H9 (cell line): ENCODE results near the gene N4BP2. TPM values are rescaled to one million over a fixed set of nuclear protein-coding genes. Genes with fewer than 3 reads are reported as not detected.
A peak's percentile ranks its signal among the peaks of the same experiment; 100 is the strongest.

Experiments used
- DNase-seq: peaks from one replicate; pipeline ENCODE4 v3.0.0-alpha.2; 2017
- H2AFZ ChIP-seq: one replicate; pipeline ENCODE4 v1.6.1; 2013; ENCODE audit warnings: mild to moderate bottlenecking, low read length, control low read depth, moderate library complexity
- H2AK5ac ChIP-seq: 2 replicates; pipeline ENCODE4 v1.6.1; 2013; ENCODE audit warnings: low read length, control low read depth, mixed read lengths; ENCODE audit not compliant: insufficient read length
- H2BK120ac ChIP-seq: one replicate; pipeline ENCODE4 v1.6.1; 2013; ENCODE audit warnings: low read depth, mild to moderate bottlenecking, low read length, control low read depth, inconsistent platforms; ENCODE audit not compliant: poor library complexity, severe bottlenecking
- H2BK12ac ChIP-seq: 2 replicates; pipeline ENCODE4 v1.6.1; 2013; ENCODE audit warnings: low read length, control low read depth, mixed read lengths, low read depth; ENCODE audit not compliant: insufficient read length
- H2BK15ac ChIP-seq: 2 replicates; pipeline ENCODE4 v1.6.1; 2013; ENCODE audit warnings: low read depth, low read length, control low read depth
- H2BK20ac ChIP-seq: one replicate; pipeline ENCODE4 v1.6.1; 2013; ENCODE audit warnings: low read depth, mild to moderate bottlenecking, low read length, control low read depth, inconsistent platforms; ENCODE audit not compliant: poor library complexity, severe bottlenecking
- H2BK5ac ChIP-seq: 2 replicates; pipeline ENCODE4 v1.6.1; 2013; ENCODE audit warnings: low read length, control low read depth, mixed read lengths; ENCODE audit not compliant: insufficient read length
- H3K14ac ChIP-seq: 2 replicates; pipeline ENCODE4 v1.6.1; 2013; ENCODE audit warnings: low read length, control low read depth; ENCODE audit not compliant: insufficient read depth
- H3K18ac ChIP-seq: 2 replicates; pipeline ENCODE4 v1.6.1; 2013; ENCODE audit warnings: low read depth, mild to moderate bottlenecking, mixed read lengths, low read length, control low read depth; ENCODE audit not compliant: insufficient read length
- H3K23ac ChIP-seq: 2 replicates; pipeline ENCODE4 v1.6.1; 2013; ENCODE audit warnings: low read length, control low read depth, mixed read lengths, low read depth; ENCODE audit not compliant: insufficient read length
- H3K23me2 ChIP-seq: 2 replicates; pipeline ENCODE4 v1.6.1; 2013; ENCODE audit warnings: low read depth, mild to moderate bottlenecking, mixed read lengths, low read length, control low read depth; ENCODE audit not compliant: insufficient read length, poor library complexity, severe bottlenecking
- H3K27ac ChIP-seq: 2 replicates; pipeline ENCODE4 v1.5.1; 2013; ENCODE audit warnings: low read length, control low read depth, mixed read lengths, low read depth; ENCODE audit not compliant: insufficient read length
- H3K27me3 ChIP-seq: 2 replicates; pipeline ENCODE4 v1.6.1; 2013; ENCODE audit warnings: low read length, control low read depth, inconsistent platforms; ENCODE audit not compliant: insufficient read depth
- H3K4ac ChIP-seq: 2 replicates; pipeline ENCODE4 v1.6.1; 2013; ENCODE audit warnings: low read depth, mild to moderate bottlenecking, control low read depth, inconsistent platforms, low read length, moderate library complexity
- H3K4me1 ChIP-seq: 2 replicates; pipeline ENCODE4 v1.6.1; 2013; ENCODE audit warnings: low read length, control low read depth, inconsistent platforms; ENCODE audit not compliant: insufficient read depth
- H3K4me2 ChIP-seq: 2 replicates; pipeline ENCODE4 v1.6.1; 2013; ENCODE audit warnings: low read length, control low read depth, mixed read lengths; ENCODE audit not compliant: insufficient read length, insufficient read depth
- H3K56ac ChIP-seq: 2 replicates; pipeline ENCODE4 v1.6.1; 2013; ENCODE audit warnings: low read depth, mild to moderate bottlenecking, mixed read lengths, low read length, control low read depth; ENCODE audit not compliant: insufficient read length
- H3K79me1 ChIP-seq: 2 replicates; pipeline ENCODE4 v1.6.1; 2013; ENCODE audit warnings: low read depth, mild to moderate bottlenecking, moderate library complexity, low read length, control low read depth, inconsistent platforms; ENCODE audit not compliant: insufficient read depth, poor library complexity, severe bottlenecking
- H3K79me2 ChIP-seq: 2 replicates; pipeline ENCODE4 v1.6.1; 2013; ENCODE audit warnings: low read length, control low read depth, inconsistent platforms; ENCODE audit not compliant: insufficient read depth
- H3K9ac ChIP-seq: 2 replicates; pipeline ENCODE4 v1.6.1; 2013; ENCODE audit warnings: low read length, control low read depth, mixed read lengths; ENCODE audit not compliant: insufficient read length; ENCODE audit errors: extremely low read depth
- H3K9me3 ChIP-seq: one replicate; pipeline ENCODE4 v1.6.1; 2013; ENCODE audit warnings: low read depth, low read length, inconsistent platforms; ENCODE audit not compliant: control insufficient read depth
- H3T11ph ChIP-seq: one replicate; pipeline ENCODE4 v1.6.1; 2013; ENCODE audit warnings: mild to moderate bottlenecking, low read length, control low read depth, inconsistent platforms
- H4K20me1 ChIP-seq: one replicate; pipeline ENCODE4 v1.6.1; 2013; ENCODE audit not compliant: control insufficient read depth, insufficient read length, insufficient read depth
- H4K5ac ChIP-seq: 2 replicates; pipeline ENCODE4 v1.6.1; 2013; ENCODE audit warnings: low read depth, mild to moderate bottlenecking, mixed read lengths, low read length, control low read depth; ENCODE audit not compliant: insufficient read length
- H4K8ac ChIP-seq: replicated peaks from 2 replicates; pipeline ENCODE4 v1.6.1; 2013; ENCODE audit warnings: low read length, control low read depth, mixed read lengths, low read depth; ENCODE audit not compliant: insufficient read length
- H4K91ac ChIP-seq: 2 replicates; pipeline ENCODE4 v1.6.1; 2013; ENCODE audit warnings: low read depth, mild to moderate bottlenecking, moderate library complexity, mixed read lengths, low read length, control low read depth; ENCODE audit not compliant: insufficient read length
- H3K27ac Mint-ChIP-seq, 3 experiments: 2 replicates in 2 of 3; 3 replicates in 1 of 3; pipeline ENCODE4 v1.8.0; 2020 to 2021; ENCODE audit warnings: mixed read lengths in 3 of 3, mild to moderate bottlenecking in 1 of 3, moderate library complexity in 1 of 3
- H3K27me3 Mint-ChIP-seq: 2 replicates; pipeline ENCODE4 v1.8.0; 2021; ENCODE audit warnings: low read depth, mild to moderate bottlenecking, moderate library complexity, mixed read lengths
- H3K36me3 Mint-ChIP-seq, 3 experiments: 2 replicates in 2 of 3; 3 replicates in 1 of 3; pipeline ENCODE4 v1.8.0; 2020 to 2021; ENCODE audit warnings: low read depth in 3 of 3, mixed read lengths in 3 of 3; ENCODE audit not compliant: insufficient read depth in 1 of 3
- H3K4me1 Mint-ChIP-seq, 2 experiments: 2 replicates each; pipeline ENCODE4 v1.8.0; 2020; ENCODE audit warnings: mixed read lengths in 2 of 2
- H3K4me3 Mint-ChIP-seq, 2 experiments: 2 replicates in 1 of 2; 3 replicates in 1 of 2; pipeline ENCODE4 v1.8.0; 2020 to 2021; ENCODE audit warnings: mild to moderate bottlenecking in 2 of 2, mixed read lengths in 2 of 2, moderate library complexity in 1 of 2
- H3K9me3 Mint-ChIP-seq, 2 experiments: 2 replicates in 1 of 2; 3 replicates in 1 of 2; pipeline ENCODE4 v1.8.0; 2020; ENCODE audit warnings: mild to moderate bottlenecking in 2 of 2, mixed read lengths in 2 of 2, moderate library complexity in 1 of 2
- CTCF ChIP-seq: fragments of 200-600 bp; sonication (generic); conservative IDR thresholded peaks from 3 replicates; pipeline ENCODE4 v1.8.0; 2021; ENCODE audit warnings: antibody characterized with exemption, mild to moderate bottlenecking
- WGBS: extraction: QIAGEN DNeasy Blood & Tissue Kit; methylation state at CpG from one replicate; pipeline ENCODE4 v1.1.7; 2013; ENCODE audit warnings: missing lambda C conversion rate, low lambda C conversion rate, mixed read lengths; ENCODE audit not compliant: insufficient read length; ENCODE audit errors: extremely low coverage; 5-methylcytosine and 5-hydroxymethylcytosine counted together
- total RNA-seq: library from RNA; stranded (reverse); gene quantifications from 2 replicates; pipeline ENCODE4 v1.2.1, GENCODE V29; 2021

The N4BP2 gene
- total RNA-seq, 1 experiment from 2014 or later, result 35.0 TPM

GRCh38 chr4:40066651-40067050 lies 10.0 kb downstream of the N4BP2 start:
- Mint-ChIP-seq H3K4me1 (peaks cover 3 to 6% of the 10 kb centered on the region in 2 experiments; a peak in 3 of 4 replicates), H3K27me3 (no peaks in the 10 kb centered on the region), H3K27ac (peak overlapping the region in 1 of 3 experiments; percentile 58; a peak in 1 of 7 replicates), H3K36me3 (peaks cover 12 to 36% (median 29%) of the 10 kb centered on the region in 3 experiments), H3K4me3 (no peak overlapping the region), H3K9me3 (no peaks in the 10 kb centered on the region)
- no peak overlapping the region for H2BK20ac ChIP-seq
- no peak overlapping the region for H2BK5ac ChIP-seq
- H2BK12ac ChIP-seq, result no peak overlapping the region
- no peak overlapping the region for H2BK15ac ChIP-seq
- no peak for TF ChIP-seq CTCF
- H3K79me1 ChIP-seq, result peaks cover 8% of the 10 kb centered on the region
- no peak overlapping the region for H2AFZ ChIP-seq
- H4K91ac ChIP-seq, result no peak overlapping the region
- H3K14ac ChIP-seq, result no peak overlapping the region
- no peak overlapping the region for H3T11ph ChIP-seq
- no peak overlapping the region for H3K56ac ChIP-seq
- H3K27me3 ChIP-seq, result no peaks in the 10 kb centered on the region
- WGBS, result no CpG with 5 or more reads among the region's 3 CpGs
- H3K4me1 ChIP-seq, result no peaks in the 10 kb centered on the region
- H3K4me2 ChIP-seq, result no peak overlapping the region
- no peak overlapping the region for H2BK120ac ChIP-seq
- H3K79me2 ChIP-seq, result peaks cover 10% of the 10 kb centered on the region; the same call in 1 of the 2 replicates
- DNase-seq, result no peak
- H4K8ac ChIP-seq, result no peak overlapping the region
- H3K27ac ChIP-seq, result no peak overlapping the region
- no peaks in the 10 kb centered on the region for H4K20me1 ChIP-seq
- no peak overlapping the region for H3K4ac ChIP-seq
- H3K9ac ChIP-seq, result no peak overlapping the region
- H2AK5ac ChIP-seq, result no peak overlapping the region
- H3K23me2 ChIP-seq, result no peaks in the 10 kb centered on the region
- H3K9me3 ChIP-seq, result no peaks in the 10 kb centered on the region
- H4K5ac ChIP-seq, result no peak overlapping the region
- H3K18ac ChIP-seq, result no peak overlapping the region
- H3K23ac ChIP-seq, result no peak overlapping the region
